Mucosa of stomach (tissue), 1 donor: ENCODE measurements around the gene SLF1.

Experiments used
- H3K27me3 ChIP-seq: one replicate; pipeline ENCODE4 v1.7.0; 2013; ENCODE audit warnings: mild to moderate bottlenecking, low read length; ENCODE audit not compliant: control insufficient read depth, insufficient read depth
- H3K36me3 ChIP-seq: one replicate; pipeline ENCODE4 v1.7.0; 2013; ENCODE audit warnings: low read length; ENCODE audit not compliant: control insufficient read depth, insufficient read depth
- H3K4me1 ChIP-seq: one replicate; pipeline ENCODE4 v1.7.0; 2013; ENCODE audit warnings: mild to moderate bottlenecking, low read length; ENCODE audit not compliant: control insufficient read depth, insufficient read depth
- H3K4me3 ChIP-seq: one replicate; pipeline ENCODE4 v1.7.0; 2013; ENCODE audit warnings: low read length
- H3K9ac ChIP-seq: one replicate; pipeline ENCODE4 v1.7.0; 2013; ENCODE audit warnings: mild to moderate bottlenecking, low read length, moderate library complexity
- H3K9me3 ChIP-seq: one replicate; pipeline ENCODE4 v1.7.0; 2013; ENCODE audit warnings: mild to moderate bottlenecking, low read length, moderate library complexity; ENCODE audit not compliant: control insufficient read depth
- donor health status: Pancreatic carcinoma.

The SLF1 gene

GRCh38 chr5:94670726-94671125 lies 52.3 kb downstream of the SLF1 start:
- Histone ChIP-seq H3K36me3 (no peaks in the 10 kb centered on the region), H3K4me1 (no peaks in the 10 kb centered on the region)

GRCh38 chr5:94672746-94673145 lies 54.3 kb downstream of the SLF1 start:
- Histone ChIP-seq H3K4me3 (no peak overlapping the region), H3K36me3 (no peaks in the 10 kb centered on the region), H3K9me3 (no peaks in the 10 kb centered on the region), H3K4me1 (no peaks in the 10 kb centered on the region), H3K9ac (no peak overlapping the region), H3K27me3 (no peaks in the 10 kb centered on the region)

More at GRCh38 chr5:94670726-94671125, 52.3 kb downstream of the SLF1 start:
- H3K4me3 ChIP-seq = no peak overlapping the region
- H3K9me3 ChIP-seq = no peaks in the 10 kb centered on the region
- H3K9ac ChIP-seq = no peak overlapping the region
- no peaks in the 10 kb centered on the region for H3K27me3 ChIP-seq

DNA sequence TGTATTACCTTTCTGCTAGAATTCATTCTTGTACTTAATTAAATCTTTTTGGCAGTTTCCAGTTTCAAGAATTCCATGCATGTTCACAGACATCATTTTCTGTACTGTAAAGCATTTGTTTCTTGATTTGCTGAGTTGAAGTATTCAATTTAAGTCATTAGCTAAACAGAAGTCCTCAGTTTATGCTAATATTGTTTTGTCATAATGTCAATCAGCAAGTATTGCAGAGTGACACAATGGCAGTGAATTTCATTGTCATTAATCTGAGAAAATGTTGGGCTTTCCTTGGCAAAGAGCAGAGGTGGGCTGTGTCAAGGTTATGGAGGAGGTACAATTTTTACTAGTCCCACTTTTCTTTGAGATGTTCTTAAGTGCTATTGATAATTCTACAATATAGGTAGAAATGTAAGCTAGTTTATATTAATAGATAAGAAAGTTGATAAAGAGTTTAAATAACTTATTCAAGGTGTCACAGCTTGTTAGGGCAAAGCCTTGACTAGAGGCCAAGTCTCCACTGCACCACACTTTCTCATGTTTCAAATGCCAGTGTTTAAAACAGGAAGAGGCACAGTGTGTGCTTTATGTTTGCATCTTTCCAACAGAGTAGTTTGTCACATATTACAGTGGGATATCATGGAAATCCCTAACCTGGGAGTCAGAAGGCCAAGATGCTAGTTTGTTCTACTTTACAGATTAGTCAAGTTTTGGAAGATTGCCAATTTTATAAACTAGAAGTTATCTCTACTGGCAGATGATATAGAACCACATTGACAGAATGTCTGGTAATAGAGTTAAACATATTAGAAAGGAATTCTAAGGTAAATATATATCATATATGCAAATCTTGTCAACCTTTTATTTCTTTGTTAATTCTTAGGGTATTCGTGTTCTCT lies 56.3 kb downstream of the SLF1 start:
- Histone ChIP-seq H3K9me3 (no peaks in the 10 kb centered on the region), H3K9ac (no peak overlapping the region), H3K36me3 (no peaks in the 10 kb centered on the region), H3K4me3 (no peak overlapping the region), H3K4me1 (no peaks in the 10 kb centered on the region), H3K27me3 (no peaks in the 10 kb centered on the region)

- no peaks in the 10 kb centered on the region for H3K27me3 ChIP-seq
- no peaks in the 10 kb centered on the region for H3K36me3 ChIP-seq
- no peak overlapping the region for H3K4me3 ChIP-seq
- H3K9me3 ChIP-seq = no peaks in the 10 kb centered on the region
- no peaks in the 10 kb centered on the region for H3K4me1 ChIP-seq
- H3K9ac ChIP-seq = no peak overlapping the region
These were observed 57.6 kb downstream of the SLF1 start for GRCh38 chr5:94675965-94676618.

GRCh38 chr5:94682814-94683520 lies 64.5 kb downstream of the SLF1 start:
- no peak overlapping the region for H3K4me3 ChIP-seq
- no peaks in the 10 kb centered on the region for H3K9me3 ChIP-seq
- H3K27me3 ChIP-seq = no peaks in the 10 kb centered on the region
- no peaks in the 10 kb centered on the region for H3K36me3 ChIP-seq
- H3K4me1 ChIP-seq = no peaks in the 10 kb centered on the region
- H3K9ac ChIP-seq = no peak overlapping the region

DNA sequence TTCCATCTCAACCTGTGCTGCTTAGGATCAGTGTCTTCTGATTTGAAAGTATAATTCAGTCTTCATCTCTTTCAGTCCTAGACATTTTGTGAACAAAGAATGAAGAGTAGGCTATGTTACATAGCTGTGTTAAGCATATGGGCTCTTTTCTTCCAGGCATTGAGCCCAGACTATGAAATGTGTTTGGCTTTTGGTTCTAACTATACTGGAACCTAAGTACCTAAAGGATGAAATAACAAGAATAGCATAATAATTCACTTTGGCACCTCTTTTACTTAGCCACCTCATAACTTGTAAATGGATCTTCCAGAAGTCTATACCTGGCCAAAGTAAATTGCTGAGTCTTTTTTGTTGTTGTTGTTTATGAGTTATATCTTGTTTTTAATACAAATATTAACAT lies 71.4 kb downstream of the SLF1 start:
- no peaks in the 10 kb centered on the region for H3K9me3 ChIP-seq
- no peak overlapping the region for H3K9ac ChIP-seq
- no peaks in the 10 kb centered on the region for H3K4me1 ChIP-seq
- no peaks in the 10 kb centered on the region for H3K36me3 ChIP-seq
- H3K27me3 ChIP-seq = no peaks in the 10 kb centered on the region
- no peak overlapping the region for H3K4me3 ChIP-seq

DNA sequence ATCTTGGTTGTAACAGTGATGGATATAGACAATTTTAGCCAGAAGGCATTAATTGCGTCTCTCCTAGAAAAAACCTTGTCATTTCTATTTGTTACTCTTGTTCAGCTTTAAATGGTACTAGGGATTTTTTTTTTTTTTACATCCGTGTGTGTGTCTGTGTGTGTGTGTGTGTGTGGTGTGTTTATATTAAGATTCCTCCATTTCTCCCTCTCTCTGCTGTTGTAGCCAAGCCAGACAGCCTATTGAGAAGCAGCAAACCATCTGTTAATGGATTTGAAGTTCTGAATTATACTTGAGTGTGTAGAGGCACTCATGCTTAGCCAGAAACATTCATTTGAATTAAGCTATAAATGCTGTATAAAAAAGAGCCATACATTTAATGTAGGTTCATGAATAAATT lies 72.3 kb downstream of the SLF1 start:
- Histone ChIP-seq H3K9me3 (no peaks in the 10 kb centered on the region), H3K4me3 (no peak overlapping the region), H3K27me3 (no peaks in the 10 kb centered on the region), H3K36me3 (no peaks in the 10 kb centered on the region), H3K4me1 (no peaks in the 10 kb centered on the region), H3K9ac (no peak overlapping the region)

GRCh38 chr5:94691291-94691690 lies 72.8 kb downstream of the SLF1 start:
- Histone ChIP-seq H3K9ac (no peak overlapping the region), H3K27me3 (no peaks in the 10 kb centered on the region), H3K4me3 (no peak overlapping the region), H3K9me3 (no peaks in the 10 kb centered on the region), H3K4me1 (no peaks in the 10 kb centered on the region), H3K36me3 (no peaks in the 10 kb centered on the region)

GRCh38 chr5:94691949-94692348 lies 73.5 kb downstream of the SLF1 start:
- Histone ChIP-seq H3K36me3 (no peaks in the 10 kb centered on the region), H3K4me1 (no peaks in the 10 kb centered on the region), H3K27me3 (no peaks in the 10 kb centered on the region), H3K9me3 (no peaks in the 10 kb centered on the region), H3K9ac (no peak overlapping the region), H3K4me3 (no peak overlapping the region)

- no peak overlapping the region for H3K9ac ChIP-seq
- no peaks in the 10 kb centered on the region for H3K27me3 ChIP-seq
- no peaks in the 10 kb centered on the region for H3K36me3 ChIP-seq
- no peak overlapping the region for H3K4me3 ChIP-seq
- H3K4me1 ChIP-seq = no peaks in the 10 kb centered on the region
- no peaks in the 10 kb centered on the region for H3K9me3 ChIP-seq
These were observed 74.1 kb downstream of the SLF1 start for GRCh38 chr5:94692581-94692980.

- Histone ChIP-seq H3K4me3 (no peak overlapping the region), H3K4me1 (no peaks in the 10 kb centered on the region)
These were observed 74.8 kb downstream of the SLF1 start for GRCh38 chr5:94693043-94693822.

More at GRCh38 chr5:94693043-94693822, 74.8 kb downstream of the SLF1 start:
- no peaks in the 10 kb centered on the region for H3K9me3 ChIP-seq
- no peaks in the 10 kb centered on the region for H3K27me3 ChIP-seq
- no peaks in the 10 kb centered on the region for H3K36me3 ChIP-seq
- no peak overlapping the region for H3K9ac ChIP-seq
